ENCODE data around the gene FAF2.

The FAF2 gene

DNA sequence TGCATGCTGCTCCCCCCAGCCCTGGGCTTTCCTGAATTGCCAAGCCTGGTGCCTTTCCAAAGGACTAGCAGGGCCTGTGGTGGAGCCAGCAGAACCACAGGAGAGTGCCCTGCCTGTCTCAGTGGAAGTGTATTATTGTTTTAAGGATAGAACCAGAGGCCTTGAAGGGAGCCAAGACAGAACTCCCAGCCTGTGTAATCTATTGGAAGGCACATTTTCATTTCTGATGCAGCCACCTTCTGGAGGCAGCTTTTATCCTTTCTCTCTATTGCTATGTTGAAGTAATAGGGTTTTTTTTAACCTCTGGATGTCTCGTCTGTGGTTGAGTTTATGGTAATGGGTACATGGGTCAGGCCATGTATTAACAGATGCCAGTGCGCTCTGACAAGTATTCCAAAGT lies 59.7 kb downstream of the FAF2 start:
- DNase-seq (ENCODE audit: low read depth in 2 of 2), result no peak

DNA sequence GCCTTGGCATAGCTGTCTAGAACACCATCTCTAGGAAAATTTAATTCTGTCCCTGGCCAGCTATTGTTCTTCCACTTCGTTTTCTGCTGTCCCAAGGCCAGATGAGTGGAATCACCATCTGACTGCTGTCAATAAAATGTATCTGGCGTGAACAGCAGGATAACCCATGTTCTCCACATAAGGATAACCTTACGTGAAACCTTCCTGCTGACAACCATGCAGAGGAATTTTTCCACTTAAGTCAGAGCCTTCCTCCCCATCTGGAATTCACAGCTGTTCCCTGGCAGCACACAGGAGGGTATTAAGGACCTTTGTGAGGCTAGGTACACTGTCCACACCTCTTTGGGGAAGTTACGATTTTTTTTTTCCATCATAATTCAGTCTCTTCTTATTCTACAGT lies 60.4 kb downstream of the FAF2 start:
- no peak for DNase-seq (ENCODE audit: low read depth in 2 of 2)

DNA sequence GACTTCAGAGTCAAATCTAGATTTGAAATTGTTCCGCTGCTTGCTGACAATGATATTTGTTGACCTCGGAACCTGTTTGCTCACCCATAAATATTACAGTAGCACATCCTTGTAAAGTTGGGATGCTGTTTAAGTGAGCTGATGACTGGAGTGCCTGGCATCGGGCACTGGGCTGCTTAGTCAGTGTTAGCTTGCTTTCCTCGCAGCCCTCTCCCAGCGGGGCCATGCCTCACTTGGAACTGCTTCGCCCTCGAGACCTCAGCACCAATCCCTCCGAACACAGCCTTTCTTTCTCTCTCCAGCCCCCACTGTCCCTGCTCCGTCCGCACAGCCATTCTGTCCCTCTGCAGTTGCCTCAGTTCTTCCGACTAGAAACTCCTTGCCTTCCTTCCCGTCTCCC lies 65.6 kb downstream of the FAF2 start:
- DNase-seq (ENCODE audit: low read depth in 2 of 2), result no peak

DNA sequence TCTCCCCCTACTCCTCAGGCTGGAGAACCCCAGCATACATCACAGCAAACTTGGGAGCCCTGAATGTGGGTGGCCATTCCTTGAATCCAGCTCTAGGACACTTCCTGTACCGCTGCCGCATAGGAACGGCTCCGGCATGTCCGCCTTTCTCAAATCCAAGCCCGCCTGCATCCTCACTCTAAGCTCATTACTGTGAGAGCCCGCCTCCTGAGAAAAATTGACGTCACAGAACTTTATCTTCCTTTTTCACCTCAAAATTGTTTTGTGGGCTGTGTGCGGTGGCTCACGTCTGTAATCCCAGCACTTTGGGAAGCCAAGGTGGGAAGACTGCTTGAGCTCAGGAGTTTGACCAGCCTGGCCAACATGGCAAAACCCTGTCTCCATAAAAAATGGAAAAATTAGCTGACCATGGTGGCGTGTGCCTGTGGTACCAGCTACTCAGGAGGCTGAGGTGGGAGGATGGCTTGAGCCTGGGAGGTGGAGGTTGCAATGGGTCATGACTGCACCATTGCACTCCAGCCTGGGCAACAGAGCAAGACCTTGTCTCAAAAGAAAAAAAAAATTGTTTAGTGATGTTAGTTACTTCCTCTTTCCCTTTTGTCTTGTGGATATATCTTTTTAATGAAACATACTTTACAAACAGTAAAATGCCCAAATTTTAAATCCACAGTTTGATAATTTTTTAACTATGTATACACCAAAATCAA lies 66.2 kb downstream of the FAF2 start:
- DNase-seq (ENCODE audit: low read depth in 2 of 2), result no peak

DNA sequence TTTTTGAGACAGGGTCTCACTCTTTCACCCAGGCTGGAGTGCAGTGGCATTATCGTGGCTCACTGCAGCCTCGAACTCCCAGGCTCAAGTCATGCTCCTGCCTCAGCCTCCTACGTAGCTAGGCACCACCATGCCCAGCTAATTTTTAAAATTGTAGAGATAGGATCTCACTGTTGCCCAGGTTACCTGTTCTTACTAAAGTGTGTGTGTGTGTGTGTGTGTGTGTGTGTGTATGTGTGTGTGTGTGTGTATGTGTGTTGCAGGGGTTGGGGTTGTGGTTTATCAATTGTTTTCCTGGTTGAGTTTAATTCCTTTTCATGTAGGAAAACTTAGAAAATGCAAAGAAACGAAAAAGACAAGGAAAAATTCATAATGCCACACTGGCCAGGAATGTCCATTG lies 67.2 kb downstream of the FAF2 start:
- no peak for DNase-seq (ENCODE audit: low read depth in 2 of 2)

DNA sequence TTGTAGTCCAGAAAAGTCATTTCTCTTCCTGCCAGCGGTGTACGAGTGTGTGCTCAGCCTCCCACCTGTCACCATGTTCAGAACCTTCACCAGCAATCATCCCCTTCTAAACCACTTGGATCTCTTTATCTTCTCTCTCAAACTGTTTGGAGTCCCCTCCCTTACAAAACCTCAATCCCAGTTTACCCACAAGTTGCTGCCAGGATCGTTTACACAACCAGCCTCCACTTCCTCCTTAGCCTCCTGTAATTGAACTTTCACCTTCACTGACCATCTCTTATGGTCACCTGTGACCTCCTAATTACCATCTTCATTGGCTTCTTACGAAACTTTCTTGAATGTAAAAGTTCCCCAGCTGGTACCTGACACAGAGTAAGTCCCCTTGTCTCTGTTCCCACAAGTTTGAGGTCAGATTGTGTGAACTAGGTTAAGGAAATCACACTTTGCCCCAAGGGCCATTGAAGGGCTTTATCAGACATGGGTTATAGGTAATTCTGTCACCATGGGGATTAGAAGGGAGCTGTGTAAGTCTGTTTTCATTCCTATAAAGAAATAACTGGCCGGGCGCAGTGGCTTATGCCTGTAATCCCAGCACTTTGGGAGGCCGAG lies 69.0 kb downstream of the FAF2 start:
- no peak for DNase-seq (ENCODE audit: low read depth in 2 of 2)

DNA sequence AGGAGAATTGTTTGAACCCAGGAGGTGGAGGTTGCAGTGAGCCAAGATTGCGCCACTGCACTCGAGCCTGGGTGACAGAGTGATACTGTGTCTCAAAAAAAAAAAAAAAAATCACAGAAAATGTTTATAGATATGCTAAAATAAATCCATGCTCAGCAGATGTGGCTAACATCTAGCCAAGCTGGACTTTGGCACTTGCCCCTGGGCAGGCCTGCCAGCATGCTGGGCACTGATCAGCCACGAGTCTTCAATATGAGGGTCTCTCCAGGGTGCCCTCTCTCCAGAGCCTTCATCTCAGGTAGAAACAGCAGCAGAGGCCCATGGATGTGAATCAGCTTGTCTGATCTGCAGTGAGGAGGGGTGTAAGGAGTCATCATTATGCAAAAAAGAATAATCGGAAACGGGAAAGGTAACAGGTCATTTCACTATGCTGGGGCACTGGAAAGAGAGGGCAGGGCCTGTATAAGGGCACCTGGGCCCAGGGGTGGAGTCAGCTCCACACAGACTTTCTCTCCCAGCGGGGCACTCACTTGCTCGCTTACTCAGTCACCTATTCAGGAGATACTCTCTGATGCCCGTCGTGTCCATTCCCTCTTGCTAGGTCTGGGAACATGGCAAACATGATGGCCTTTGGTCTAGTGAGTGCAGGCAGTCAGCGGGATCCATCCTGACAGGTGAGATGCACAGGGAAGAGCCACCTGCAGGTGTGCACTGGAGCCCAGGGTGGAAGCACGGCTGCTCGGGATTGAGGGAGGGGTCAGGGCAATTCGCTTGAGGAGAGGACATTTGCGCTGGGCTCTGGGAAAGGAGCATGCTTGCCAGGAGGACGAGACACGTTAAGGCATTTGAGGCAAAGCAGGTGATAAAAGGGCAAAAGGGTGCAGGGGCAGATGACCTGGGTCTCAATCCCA lies 71.9 kb downstream of the FAF2 start:
- no peak for DNase-seq (ENCODE audit: low read depth in 2 of 2)

DNA sequence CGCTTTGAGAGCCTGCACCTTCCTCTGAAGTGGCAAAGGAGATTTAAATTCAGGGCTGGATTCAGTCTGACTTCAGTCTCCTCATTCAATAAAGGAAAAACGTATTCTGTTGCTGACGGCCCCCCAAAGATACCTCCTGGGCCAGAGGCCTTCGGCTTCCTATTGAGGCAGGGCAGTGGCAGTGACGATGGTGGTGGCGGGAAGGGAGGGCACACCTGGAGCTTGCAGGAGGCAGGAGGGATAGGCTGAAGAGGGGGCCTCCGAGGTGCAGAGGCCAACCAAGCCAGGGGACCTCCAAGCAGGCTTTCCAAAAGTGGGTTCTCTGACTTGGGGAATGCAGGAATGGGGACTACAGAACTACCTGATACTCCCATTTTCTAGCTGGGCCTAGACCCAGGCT lies 73.1 kb downstream of the FAF2 start:
- DNase-seq (ENCODE audit: low read depth in 2 of 2), result no peak

DNA sequence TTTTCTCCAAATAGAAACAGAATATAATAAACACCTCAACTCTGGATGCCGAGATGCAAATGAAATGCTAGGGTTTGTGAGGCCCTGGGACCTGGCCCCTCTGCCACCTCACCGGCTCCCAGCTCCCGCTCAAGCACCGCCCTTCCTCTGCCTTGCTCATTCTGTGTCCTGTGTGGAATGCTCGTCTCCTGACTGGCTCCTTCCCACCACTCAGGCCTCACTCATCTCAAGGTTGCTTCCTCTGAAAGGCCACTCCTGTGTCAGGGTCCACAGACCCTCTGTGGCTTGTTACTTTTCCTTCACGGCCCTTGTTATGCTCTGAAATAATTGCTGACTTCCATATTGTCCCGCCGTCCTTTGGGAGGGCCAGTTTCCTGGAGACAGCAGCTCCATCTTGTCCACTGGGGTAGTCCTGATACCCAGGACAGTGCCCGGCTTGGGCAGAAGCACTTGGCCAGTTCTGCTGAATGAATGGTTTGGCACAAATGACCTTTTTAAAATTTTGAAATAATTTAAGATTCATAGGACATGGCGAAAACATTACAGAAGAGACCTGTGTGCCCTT lies 73.6 kb downstream of the FAF2 start:
- DNase-seq (ENCODE audit: low read depth in 2 of 2), result no peak

DNA sequence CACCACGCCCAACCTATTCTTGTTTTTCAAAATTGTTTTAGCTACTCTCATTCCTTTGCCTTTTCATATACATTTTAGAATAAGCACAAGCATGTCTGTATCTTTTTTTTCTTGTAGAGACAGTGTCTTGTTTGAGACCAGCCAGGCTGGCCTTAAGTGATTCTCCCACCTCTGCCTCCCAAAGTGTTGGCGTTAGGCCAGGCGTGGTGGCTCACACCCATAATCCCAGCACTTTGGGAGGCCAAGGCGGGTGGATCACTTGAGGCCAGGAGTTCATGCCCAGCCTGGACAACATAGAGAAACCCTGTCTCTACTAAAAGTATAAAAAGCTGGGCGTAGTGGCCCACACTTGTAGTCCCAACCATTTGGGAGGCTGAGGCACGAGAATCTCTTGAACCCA lies 76.0 kb downstream of the FAF2 start:
- no peak for DNase-seq (ENCODE audit: low read depth in 2 of 2)

DNA sequence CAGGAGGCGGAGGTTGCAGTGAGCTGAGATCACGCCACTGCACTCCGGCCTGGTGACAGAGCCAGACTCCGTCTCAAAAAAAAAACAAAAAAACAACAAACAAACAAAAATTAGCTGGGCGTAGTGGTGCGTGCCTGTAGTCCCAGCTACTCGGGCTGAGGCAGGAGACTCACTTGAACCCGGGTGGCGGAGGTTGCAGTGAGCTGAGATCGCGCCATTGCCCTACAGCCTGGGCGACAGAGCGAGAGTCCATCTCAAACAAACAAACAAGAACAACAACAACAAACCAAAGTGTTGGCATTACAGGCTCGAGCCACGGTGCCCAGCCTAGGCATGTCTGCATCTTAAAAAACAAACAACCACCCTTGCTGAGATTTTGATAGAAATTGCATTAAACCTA lies 76.8 kb downstream of the FAF2 start:
- DNase-seq (ENCODE audit: low read depth in 2 of 2), result no peak

DNA sequence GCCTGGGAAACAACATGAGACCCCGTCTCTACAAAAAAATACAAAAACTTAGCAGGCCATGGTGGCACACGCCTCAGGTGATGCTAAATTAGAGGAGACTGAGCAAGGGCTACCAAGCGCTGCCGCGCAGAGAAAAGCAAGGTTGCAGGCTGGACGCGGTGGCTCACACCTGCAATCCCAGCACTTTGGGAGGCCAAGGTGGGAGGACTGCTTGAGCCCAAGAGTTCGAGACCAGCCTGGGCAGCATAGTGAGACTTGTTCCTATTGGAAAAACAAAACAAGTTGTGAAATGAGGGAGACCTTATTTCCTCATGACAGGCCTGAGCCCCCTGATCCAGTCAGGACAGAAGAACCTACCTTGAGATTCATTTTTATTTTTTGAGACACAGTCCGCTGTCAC lies 77.5 kb downstream of the FAF2 start:
- no peak for DNase-seq (ENCODE audit: low read depth in 2 of 2)

DNA sequence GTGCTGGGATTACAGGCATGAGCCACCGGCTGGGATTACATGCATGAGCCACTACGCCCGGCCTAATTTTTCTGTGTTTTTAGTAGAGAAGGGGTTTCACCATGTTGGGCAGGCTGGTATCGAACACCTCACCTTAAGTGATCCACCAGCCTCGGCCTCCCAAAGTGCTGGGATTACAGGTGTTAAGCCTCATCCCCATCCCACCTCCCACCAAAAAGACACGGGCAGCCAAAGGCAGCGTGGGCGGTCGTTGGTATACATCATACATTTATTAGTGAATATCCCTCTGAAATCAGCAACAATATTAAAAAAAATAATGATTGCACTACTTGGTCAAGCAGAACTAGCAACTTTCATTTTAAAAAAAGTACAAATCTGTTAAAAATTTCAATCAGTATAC lies 78.3 kb downstream of the FAF2 start:
- no peak for DNase-seq (ENCODE audit: low read depth in 2 of 2)

DNA sequence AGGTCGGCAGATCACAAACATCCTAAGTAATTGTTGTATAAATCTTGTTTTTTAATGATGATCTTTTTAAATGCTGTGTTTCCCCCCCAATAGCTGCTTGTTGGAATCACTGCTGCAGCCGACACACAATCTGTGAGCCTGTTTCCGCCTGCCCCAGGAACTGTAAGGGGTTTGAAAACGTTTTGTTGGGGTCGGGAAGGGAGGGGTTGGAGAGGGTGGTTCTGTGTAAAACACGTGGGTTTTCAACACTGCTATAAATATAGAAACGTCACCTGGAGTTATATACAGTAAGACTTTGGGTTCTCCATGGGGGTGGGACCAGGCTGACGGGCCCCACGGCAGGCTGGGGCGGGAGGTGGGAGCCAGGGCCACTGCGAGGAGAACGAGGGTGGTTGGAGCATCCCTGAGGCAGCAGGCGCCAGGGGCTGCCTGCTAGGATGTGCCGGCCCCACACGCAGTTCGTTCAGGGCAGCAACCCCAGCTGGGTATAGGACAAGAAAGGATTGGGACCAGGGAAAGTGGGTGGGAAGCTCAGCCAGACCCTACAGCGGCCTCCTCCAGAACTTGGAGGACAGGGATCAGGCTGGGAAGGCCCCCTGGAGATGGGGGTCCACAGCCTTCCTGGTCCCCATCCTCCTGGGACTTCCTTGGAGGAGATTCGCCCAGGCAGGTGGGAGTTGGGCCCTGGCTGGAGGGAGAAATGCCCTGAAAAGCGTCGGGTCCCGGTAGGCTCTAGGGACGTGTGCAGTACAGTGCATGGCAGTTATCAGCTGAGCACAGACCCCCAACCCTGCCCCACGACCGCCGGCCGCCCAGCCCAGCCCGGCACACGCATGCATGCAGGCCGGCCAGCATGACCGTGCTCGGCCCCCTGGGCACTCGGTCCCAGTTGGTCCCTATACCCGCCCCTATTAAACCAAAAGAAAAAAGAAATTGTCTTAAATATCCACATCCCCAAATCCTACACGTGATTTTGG lies 79.3 kb downstream of the FAF2 start:
- DNase-seq (ENCODE audit: low read depth in 2 of 2), result no peak

DNA sequence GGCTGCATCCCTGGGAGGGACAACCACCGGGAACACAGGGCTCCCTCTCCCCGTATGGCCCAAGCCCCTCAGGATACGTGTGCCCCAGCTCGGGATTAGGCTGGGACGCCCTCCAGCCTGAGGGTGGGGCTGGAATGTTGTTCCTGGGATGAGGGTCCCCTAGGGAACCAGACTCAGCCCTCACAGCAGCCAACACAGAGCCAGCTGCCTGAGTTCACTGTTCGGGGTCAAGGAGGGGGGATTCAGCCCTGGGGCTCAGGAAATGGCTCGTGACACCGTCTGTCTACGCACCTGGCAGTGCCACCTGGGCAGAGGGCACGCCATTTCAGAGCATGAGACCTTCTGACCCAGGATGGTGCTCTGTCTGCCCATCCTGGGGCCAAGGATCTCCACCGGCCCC lies 80.1 kb downstream of the FAF2 start:
- DNase-seq (ENCODE audit: low read depth in 2 of 2), result no peak

DNA sequence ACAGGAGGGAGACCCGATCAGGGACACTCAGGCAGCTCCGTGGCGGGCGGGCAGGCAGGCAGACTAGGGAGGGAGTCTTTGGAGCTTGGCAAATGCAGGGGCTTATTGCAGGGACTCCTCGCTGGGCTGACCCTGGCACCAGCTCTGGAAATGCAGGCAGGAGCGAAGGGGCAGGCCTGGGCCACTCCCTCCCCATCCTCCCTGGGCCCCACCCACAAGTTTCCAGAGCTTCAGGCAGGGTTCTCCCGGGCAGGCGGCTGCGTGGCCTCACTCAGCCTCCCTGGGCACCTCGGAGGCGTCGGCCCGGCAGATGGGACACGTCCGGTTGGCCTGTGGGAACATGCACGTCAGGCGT lies 80.6 kb downstream of the FAF2 start:
- DNase-seq (ENCODE audit: low read depth in 2 of 2), result no peak

DNA sequence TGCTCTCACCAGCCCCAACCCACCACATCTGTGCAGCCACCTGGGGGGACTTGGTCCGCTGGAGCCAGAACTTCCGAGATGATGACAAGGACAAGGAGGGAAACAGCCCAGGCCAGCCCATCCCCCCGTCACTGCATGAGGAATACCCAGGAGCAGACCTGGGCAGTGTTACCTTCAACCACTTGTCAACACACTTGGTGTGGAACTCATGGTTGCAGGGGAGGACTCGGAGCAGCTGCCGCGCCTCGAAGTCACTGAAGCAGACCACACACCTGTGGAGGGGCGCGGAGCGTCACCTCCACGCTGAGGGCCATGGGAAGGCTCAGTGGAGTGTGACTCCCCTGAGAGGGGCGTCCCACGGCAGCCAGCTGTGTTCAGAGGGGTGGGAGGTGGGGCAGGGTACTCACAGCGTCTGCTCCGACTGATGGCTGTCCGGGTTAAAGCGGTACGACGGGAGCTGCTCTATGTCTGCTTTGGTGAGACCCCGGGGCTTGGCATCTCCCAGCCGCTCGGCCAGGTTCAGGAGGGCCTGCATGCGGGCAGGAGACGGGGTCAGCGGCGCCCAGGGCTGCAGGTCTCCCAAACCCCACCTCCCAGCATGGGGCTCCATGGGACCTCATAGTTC lies 81.0 kb downstream of the FAF2 start:
- no peak for DNase-seq (ENCODE audit: low read depth in 2 of 2)

DNA sequence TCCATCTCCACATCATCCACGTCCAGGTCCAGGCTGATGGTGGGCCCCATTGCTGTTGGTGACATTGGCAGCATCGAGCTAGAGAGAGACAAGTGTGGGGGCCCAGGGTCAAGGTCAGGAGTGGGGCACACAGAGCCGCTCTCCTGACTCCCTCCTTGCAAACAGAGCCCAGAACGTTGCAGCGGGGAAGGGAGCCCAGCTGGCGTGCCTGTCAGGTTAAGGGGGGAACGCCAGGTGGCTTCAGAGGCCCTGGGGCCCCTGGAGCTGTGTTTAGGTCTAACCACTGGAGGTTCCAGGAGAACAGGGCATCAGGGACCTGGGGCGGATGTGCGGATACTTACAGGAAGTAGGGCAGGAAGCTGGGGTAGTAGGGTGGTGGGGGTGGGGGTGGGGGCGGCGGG lies 81.6 kb downstream of the FAF2 start:
- DNase-seq (ENCODE audit: low read depth in 2 of 2), result no peak

DNA sequence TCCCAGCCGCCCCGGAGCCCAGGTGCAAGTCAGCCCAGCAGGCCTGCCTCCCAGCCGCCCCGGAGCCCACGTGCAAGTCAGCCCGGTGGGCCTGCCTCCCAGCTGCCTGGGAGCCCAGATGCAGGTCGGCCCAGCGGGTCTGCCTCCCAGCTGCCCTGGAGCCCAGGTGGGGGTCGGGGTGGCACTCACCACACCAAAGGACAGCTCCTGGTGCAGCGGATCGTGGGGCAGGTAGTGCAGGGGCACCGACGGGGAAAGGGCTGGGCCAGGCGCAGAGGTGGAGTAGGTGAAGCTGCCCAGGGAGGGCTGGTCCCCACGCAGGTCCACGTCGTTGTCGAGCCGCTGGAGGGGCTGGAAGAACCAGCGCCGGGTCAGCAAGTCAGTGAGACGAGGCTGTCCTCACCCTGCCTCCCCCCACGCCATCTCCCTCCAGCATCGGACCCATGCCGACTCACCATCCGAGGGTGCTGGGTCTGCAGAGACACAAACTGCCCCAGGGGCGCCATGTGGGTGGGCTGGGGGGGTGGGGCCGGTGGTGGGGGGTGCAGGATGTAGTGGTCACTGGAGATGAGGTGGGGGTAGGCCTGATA lies 82.3 kb downstream of the FAF2 start:
- no peak for DNase-seq (ENCODE audit: low read depth in 2 of 2)
